Activated CD4-positive, alpha-beta T cell treated with anti-CD3 and anti-CD28 coated beads, Interleukin-2, amount 10 ng/mL, durations not matched to agents 7 days and 5 days (primary cell): Measurements from ENCODE around the gene COL23A1. TPM values are rescaled to one million over a fixed set of nuclear protein-coding genes. Genes with fewer than 3 reads are reported as not detected.
A peak's percentile ranks its signal among the peaks of the same experiment; 100 is the strongest.

Source experiments
- CTCF ChIA-PET: fragments of 350-600 bp; sonication (Branson Sonifier 250); formaldehyde crosslinking; loops from one replicate; lab custom pipeline; 2021; ENCODE audit warnings: antibody characterized with exemption; lab: Charles Lee
- POLR2A ChIA-PET: fragments of 350-600 bp; sonication (Branson Sonifier 250); formaldehyde crosslinking; loops from one replicate; lab custom pipeline; 2021; ENCODE audit warnings: antibody characterized with exemption; lab: Charles Lee
- DNase-seq: peaks from one replicate; pipeline ENCODE4 v3.0.0-alpha.2; 2020
- H3K27ac Mint-ChIP-seq: one replicate; pipeline ENCODE4 v1.8.0; 2021; ENCODE audit warnings: mild to moderate bottlenecking, moderate library complexity, mixed read lengths
- H3K27me3 Mint-ChIP-seq: one replicate; pipeline ENCODE4 v1.8.0; 2021; ENCODE audit warnings: mixed read lengths
- H3K36me3 Mint-ChIP-seq: one replicate; pipeline ENCODE4 v1.8.0; 2021; ENCODE audit warnings: low read depth, mixed read lengths
- H3K4me1 Mint-ChIP-seq: one replicate; pipeline ENCODE4 v1.8.0; 2021; ENCODE audit warnings: mixed read lengths
- H3K4me3 Mint-ChIP-seq: one replicate; pipeline ENCODE4 v1.8.0; 2021; ENCODE audit warnings: mild to moderate bottlenecking, moderate library complexity, mixed read lengths
- H3K9me3 Mint-ChIP-seq: one replicate; pipeline ENCODE4 v1.8.0; 2021; ENCODE audit warnings: mixed read lengths
- total RNA-seq, 2 experiments: library from RNA; stranded (reverse); gene quantifications; one replicate each; pipeline ENCODE4 v1.2.3, GENCODE V29; 2021

Gene COL23A1
- total RNA-seq, 2 experiments from 2014 or later = 0.27 TPM; not detected in 1

- H3K4me3 Mint-ChIP-seq = no peak overlapping the region
- no peaks in the 10 kb centered on the region for H3K36me3 Mint-ChIP-seq
- no peak for DNase-seq
- no peaks in the 10 kb centered on the region for H3K27me3 Mint-ChIP-seq
- POLR2A ChIA-PET = no interaction called here
- no peaks in the 10 kb centered on the region for H3K9me3 Mint-ChIP-seq
- H3K4me1 Mint-ChIP-seq = no peaks in the 10 kb centered on the region
- CTCF ChIA-PET = no interaction called here
- H3K27ac Mint-ChIP-seq = no peak overlapping the region
Observed at GRCh38 chr5:178467568-178468195, 122.5 kb downstream of the COL23A1 start.

- H3K9me3 Mint-ChIP-seq = no peaks in the 10 kb centered on the region
- H3K4me3 Mint-ChIP-seq = no peak overlapping the region
- CTCF ChIA-PET = no interaction called here
- no peaks in the 10 kb centered on the region for H3K27me3 Mint-ChIP-seq
- H3K4me1 Mint-ChIP-seq = no peaks in the 10 kb centered on the region
- no peak for DNase-seq
- no peak overlapping the region for H3K27ac Mint-ChIP-seq
- H3K36me3 Mint-ChIP-seq = no peaks in the 10 kb centered on the region
- POLR2A ChIA-PET = no interaction called here
Observed at GRCh38 chr5:178467205-178467567, 123.0 kb downstream of the COL23A1 start.

- H3K4me1 Mint-ChIP-seq = no peaks in the 10 kb centered on the region
- no peak overlapping the region for H3K4me3 Mint-ChIP-seq
- no peaks in the 10 kb centered on the region for H3K9me3 Mint-ChIP-seq
- no peaks in the 10 kb centered on the region for H3K27me3 Mint-ChIP-seq
- no peaks in the 10 kb centered on the region for H3K36me3 Mint-ChIP-seq
- POLR2A ChIA-PET = no interaction called here
- DNase-seq = no peak
- CTCF ChIA-PET = no interaction called here
- no peak overlapping the region for H3K27ac Mint-ChIP-seq
Observed at GRCh38 chr5:178466342-178466741, 123.9 kb downstream of the COL23A1 start.

GRCh38 chr5:178465861-178466288, 124.3 kb downstream of the COL23A1 start:
- DNase-seq = no peak
- CTCF ChIA-PET = no interaction called here
- no peaks in the 10 kb centered on the region for H3K27me3 Mint-ChIP-seq

GRCh38 chr5:178465228-178465860, 124.8 kb downstream of the COL23A1 start:
- Mint-ChIP-seq H3K4me3 (no peak overlapping the region), H3K9me3 (no peaks in the 10 kb centered on the region), H3K27ac (no peak overlapping the region), H3K36me3 (no peaks in the 10 kb centered on the region), H3K27me3 (no peaks in the 10 kb centered on the region), H3K4me1 (no peaks in the 10 kb centered on the region)
- DNase-seq = no peak
- ChIA-PET POLR2A (no interaction called here), CTCF (no interaction called here)

More at GRCh38 chr5:178465861-178466288, 124.3 kb downstream of the COL23A1 start:
- Mint-ChIP-seq H3K36me3 (no peaks in the 10 kb centered on the region), H3K27ac (no peak overlapping the region), H3K4me3 (no peak overlapping the region), H3K9me3 (no peaks in the 10 kb centered on the region), H3K4me1 (no peaks in the 10 kb centered on the region)
- POLR2A ChIA-PET = no interaction called here

GRCh38 chr5:178464431-178465048, 125.7 kb downstream of the COL23A1 start:
- Mint-ChIP-seq H3K27ac (no peak overlapping the region), H3K4me1 (no peaks in the 10 kb centered on the region), H3K4me3 (no peak overlapping the region), H3K36me3 (no peaks in the 10 kb centered on the region), H3K27me3 (no peaks in the 10 kb centered on the region), H3K9me3 (no peaks in the 10 kb centered on the region)
- ChIA-PET CTCF (no interaction called here), POLR2A (no interaction called here)
- no peak for DNase-seq

- H3K9me3 Mint-ChIP-seq = no peaks in the 10 kb centered on the region
- H3K27me3 Mint-ChIP-seq = no peaks in the 10 kb centered on the region
- H3K27ac Mint-ChIP-seq = no peak overlapping the region
- H3K4me3 Mint-ChIP-seq = no peak overlapping the region
- no peak for DNase-seq
- ChIA-PET CTCF (interaction anchor here (0.6 kb wide), 2 partner anchors 27 to 1662 kb away, joined by 3 read pairs; no protein-coding TSS in a partner anchor), POLR2A (no interaction called here)
- H3K36me3 Mint-ChIP-seq = no peaks in the 10 kb centered on the region
- H3K4me1 Mint-ChIP-seq = no peaks in the 10 kb centered on the region
Observed at GRCh38 chr5:178463321-178464155, 126.7 kb downstream of the COL23A1 start.

GRCh38 chr5:178462816-178463215, 127.4 kb downstream of the COL23A1 start:
- ChIA-PET CTCF (interaction anchor here (0.6 kb wide), 1 partner anchor 28 kb away, joined by 3 read pairs; no protein-coding TSS in a partner anchor), POLR2A (no interaction called here)
- DNase-seq = no peak
- no peaks in the 10 kb centered on the region for H3K9me3 Mint-ChIP-seq
- H3K27ac Mint-ChIP-seq = no peak overlapping the region
- no peaks in the 10 kb centered on the region for H3K27me3 Mint-ChIP-seq
- no peaks in the 10 kb centered on the region for H3K4me1 Mint-ChIP-seq
- H3K4me3 Mint-ChIP-seq = no peak overlapping the region
- H3K36me3 Mint-ChIP-seq = no peaks in the 10 kb centered on the region

- Mint-ChIP-seq H3K4me3 (no peak overlapping the region), H3K27ac (no peak overlapping the region), H3K36me3 (no peaks in the 10 kb centered on the region), H3K27me3 (no peaks in the 10 kb centered on the region), H3K4me1 (no peaks in the 10 kb centered on the region), H3K9me3 (no peaks in the 10 kb centered on the region)
- ChIA-PET POLR2A (no interaction called here), CTCF (interaction anchor here (1.4 to 2.0 kb wide), 2 partner anchors 9 to 15 kb away, joined by 6 to 13 read pairs; no protein-coding TSS in a partner anchor)
- no peak for DNase-seq
Observed at GRCh38 chr5:178462076-178462475, 128.1 kb downstream of the COL23A1 start.

GRCh38 chr5:178461004-178461730, 129.0 kb downstream of the COL23A1 start:
- ChIA-PET CTCF (interaction anchor here (0.5 to 2.0 kb wide), 5 partner anchors 10 to 148 kb away, joined by 3 to 13 read pairs (median 4); no protein-coding TSS in a partner anchor), POLR2A (no interaction called here)
- no peak overlapping the region for H3K27ac Mint-ChIP-seq
- no peaks in the 10 kb centered on the region for H3K9me3 Mint-ChIP-seq
- no peaks in the 10 kb centered on the region for H3K27me3 Mint-ChIP-seq
- H3K4me1 Mint-ChIP-seq = no peaks in the 10 kb centered on the region
- peak; percentile 52 for DNase-seq
- H3K4me3 Mint-ChIP-seq = no peak overlapping the region
- no peaks in the 10 kb centered on the region for H3K36me3 Mint-ChIP-seq

- no peak overlapping the region for H3K27ac Mint-ChIP-seq
- no peaks in the 10 kb centered on the region for H3K27me3 Mint-ChIP-seq
- CTCF ChIA-PET = interaction anchor here (1.4 to 2.0 kb wide), 2 partner anchors 10 to 19 kb away, joined by 4 to 13 read pairs; no protein-coding TSS in a partner anchor
- POLR2A ChIA-PET = no interaction called here
- H3K4me3 Mint-ChIP-seq = no peak overlapping the region
- H3K36me3 Mint-ChIP-seq = no peaks in the 10 kb centered on the region
- DNase-seq = no peak
- no peaks in the 10 kb centered on the region for H3K9me3 Mint-ChIP-seq
- H3K4me1 Mint-ChIP-seq = no peaks in the 10 kb centered on the region
Observed at GRCh38 chr5:178460598-178460997, 129.6 kb downstream of the COL23A1 start.

- CTCF ChIA-PET = interaction anchor here (1.4 to 2.0 kb wide), 2 partner anchors 11 to 19 kb away, joined by 4 to 13 read pairs; no protein-coding TSS in a partner anchor
- no peaks in the 10 kb centered on the region for H3K9me3 Mint-ChIP-seq
- no peaks in the 10 kb centered on the region for H3K27me3 Mint-ChIP-seq
- POLR2A ChIA-PET = no interaction called here
- H3K27ac Mint-ChIP-seq = no peak overlapping the region
- no peak overlapping the region for H3K4me3 Mint-ChIP-seq
- H3K4me1 Mint-ChIP-seq = no peaks in the 10 kb centered on the region
- no peaks in the 10 kb centered on the region for H3K36me3 Mint-ChIP-seq
- no peak for DNase-seq
Observed at GRCh38 chr5:178460174-178460573, 130.0 kb downstream of the COL23A1 start.
